ENCODE measurements around the gene CPNE8. TPM values are rescaled to one million over a fixed set of nuclear protein-coding genes. Genes with fewer than 3 reads are reported as not detected.

Gene CPNE8
- total RNA-seq, 1 donor from 2014 or later: 2.2 TPM

DNA sequence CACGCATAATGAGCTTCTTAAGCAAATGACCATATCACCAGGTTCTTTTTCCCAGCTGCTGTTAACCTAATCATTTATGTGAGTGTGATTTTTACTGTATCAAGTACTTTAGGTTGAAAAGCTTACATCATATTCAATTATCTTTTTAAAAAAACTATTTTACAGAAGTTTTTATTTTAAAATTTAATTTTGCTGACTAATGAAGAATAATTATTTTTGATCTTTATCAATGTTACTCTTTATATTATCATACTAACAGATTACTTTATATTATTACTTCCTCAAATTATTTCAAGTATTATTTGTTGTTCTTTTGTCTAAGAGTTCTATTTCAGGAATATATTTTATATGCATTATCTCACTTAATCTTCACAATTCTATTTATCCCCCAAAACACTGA is 236.3 kb downstream of the CPNE8 start:
- Mint-ChIP-seq H3K36me3 (ENCODE audit: low read depth) (no peaks in the 10 kb centered on the region), H3K4me1 (no peaks in the 10 kb centered on the region), H3K27me3 (no peaks in the 10 kb centered on the region), H3K4me3 (no peak overlapping the region), H3K9me3 (peaks cover 1% of the 10 kb centered on the region), H3K27ac (no peak overlapping the region)
- DNase-seq: no peak
- intact Hi-C loops (cut with micrococcal nuclease): loop anchor here (5.0 kb wide), 1 partner anchor 238 kb away; the partner anchor contains the start of gene CPNE8
- POLR2A ChIA-PET: no interaction called here
- TF ChIP-seq CTCF (IDR thresholded peaks at IDR 0.05): no peak
- CTCF ChIA-PET: no interaction called here
- no peak for ATAC-seq (ENCODE audit: low read depth)

GRCh38 chr12:38666425-38666824 is 239.0 kb downstream of the CPNE8 start:
- Mint-ChIP-seq H3K36me3 (ENCODE audit: low read depth) (no peaks in the 10 kb centered on the region), H3K27me3 (no peaks in the 10 kb centered on the region), H3K4me3 (no peak overlapping the region), H3K27ac (no peak overlapping the region), H3K9me3 (peaks cover 14% of the 10 kb centered on the region), H3K4me1 (no peaks in the 10 kb centered on the region)
- no peak for ATAC-seq (ENCODE audit: low read depth)
- intact Hi-C loops (cut with micrococcal nuclease): loop anchor here (5.0 kb wide), 1 partner anchor 241 kb away; the partner anchor contains the start of gene CPNE8
- no peak for TF ChIP-seq CTCF (IDR thresholded peaks at IDR 0.05)
- DNase-seq: no peak
- ChIA-PET CTCF (no interaction called here), POLR2A (no interaction called here)

DNA sequence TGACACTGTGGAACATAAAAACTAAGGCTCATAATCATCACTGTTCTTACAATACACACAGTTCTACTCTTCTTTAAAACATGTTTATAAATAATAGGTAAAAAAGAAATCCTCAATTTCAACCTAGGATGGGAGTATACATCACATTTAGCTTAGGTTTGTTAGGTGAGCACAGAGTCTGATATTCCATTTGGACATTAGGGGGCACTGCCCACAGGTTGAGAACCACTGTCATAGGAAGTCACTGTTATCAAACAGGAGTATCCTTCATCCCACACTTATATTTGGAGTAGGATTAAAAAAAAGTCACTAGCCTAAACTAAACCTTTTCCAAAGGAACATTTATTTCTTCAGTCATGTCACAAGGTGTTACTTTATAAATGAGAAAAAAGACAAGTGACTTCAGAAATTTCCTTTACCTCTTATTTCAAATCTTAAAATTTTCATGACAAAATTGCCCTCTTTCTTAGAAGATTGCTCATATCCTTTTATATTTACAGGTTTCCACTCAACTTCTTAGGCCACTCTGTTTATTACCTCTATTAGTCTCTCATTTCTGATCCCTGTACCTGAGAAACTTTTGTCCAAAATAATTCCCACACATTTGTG is 240.6 kb downstream of the CPNE8 start:
- POLR2A ChIA-PET: no interaction called here
- TF ChIP-seq CTCF (IDR thresholded peaks at IDR 0.05): no peak
- Mint-ChIP-seq H3K4me3 (no peak overlapping the region), H3K9me3 (peaks cover 14% of the 10 kb centered on the region), H3K36me3 (ENCODE audit: low read depth) (no peaks in the 10 kb centered on the region), H3K4me1 (no peaks in the 10 kb centered on the region), H3K27ac (no peak overlapping the region), H3K27me3 (no peaks in the 10 kb centered on the region)
- ATAC-seq (ENCODE audit: low read depth) (no peak), DNase-seq (no peak)
- CTCF ChIA-PET: no interaction called here
- intact Hi-C loops (cut with micrococcal nuclease): loop anchor here (5.0 kb wide), 1 partner anchor 243 kb away; the partner anchor contains the start of gene CPNE8

GRCh38 chr12:38662829-38663228 is 242.6 kb downstream of the CPNE8 start:
- ATAC-seq (ENCODE audit: low read depth): no peak
- intact Hi-C loops (cut with micrococcal nuclease): no loop called here
- H3K27ac Mint-ChIP-seq: no peak overlapping the region

GRCh38 chr12:38653650-38654049 is 251.7 kb downstream of the CPNE8 start:
- TF ChIP-seq CTCF (IDR thresholded peaks at IDR 0.05): no peak
- H3K4me1 Mint-ChIP-seq: no peaks in the 10 kb centered on the region
- H3K27ac Mint-ChIP-seq: no peak overlapping the region
- ATAC-seq (ENCODE audit: low read depth) (no peak), DNase-seq (no peak)
- H3K9me3 Mint-ChIP-seq: peaks cover 2% of the 10 kb centered on the region
- H3K27me3 Mint-ChIP-seq: no peaks in the 10 kb centered on the region
- ChIA-PET POLR2A (no interaction called here), CTCF (no interaction called here)
- no peaks in the 10 kb centered on the region for H3K36me3 Mint-ChIP-seq (ENCODE audit: low read depth)
- no peak overlapping the region for H3K4me3 Mint-ChIP-seq
- intact Hi-C loops (cut with micrococcal nuclease): no loop called here

More at GRCh38 chr12:38662829-38663228, 242.6 kb downstream of the CPNE8 start:
- TF ChIP-seq CTCF (IDR thresholded peaks at IDR 0.05): no peak
- Mint-ChIP-seq H3K36me3 (ENCODE audit: low read depth) (no peaks in the 10 kb centered on the region), H3K27me3 (no peaks in the 10 kb centered on the region), H3K4me1 (no peaks in the 10 kb centered on the region), H3K9me3 (peaks cover 20% of the 10 kb centered on the region), H3K4me3 (no peak overlapping the region)
- ChIA-PET CTCF (no interaction called here), POLR2A (no interaction called here)
- DNase-seq: no peak

Measured in activated B cell treated with CpG ODN at 0.5 μM for 24 hours (primary cell).